Calu3 (cell line): ENCODE data around the gene PXK. TPM values are rescaled to one million over a fixed set of nuclear protein-coding genes. Genes with fewer than 3 reads are reported as not detected.

Experiments
- BruUV-seq: library from RNA; stranded (reverse); fragments of 400-500 nt; replicated peaks from 2 replicates; lab custom pipeline; 2021; lab: Mats Ljungman, UMichigan
- CTCF ChIA-PET: fragments of 300-600 bp; sonication (Branson Sonifier 250); formaldehyde crosslinking; loops from one replicate; lab custom pipeline; 2022; ENCODE audit warnings: antibody characterized with exemption; lab: Charles Lee
- DNase-seq: peaks from one replicate; pipeline ENCODE4 v3.0.0; 2022
- H3K27ac Mint-ChIP-seq: one replicate; pipeline ENCODE4 v1.8.0; 2022; ENCODE audit warnings: mixed read lengths; ENCODE audit not compliant: unreplicated experiment
- H3K27me3 Mint-ChIP-seq: one replicate; pipeline ENCODE4 v1.8.0; 2022; ENCODE audit warnings: mixed read lengths; ENCODE audit not compliant: unreplicated experiment
- H3K36me3 Mint-ChIP-seq: one replicate; pipeline ENCODE4 v1.8.0; 2022; ENCODE audit warnings: mild to moderate bottlenecking, moderate library complexity, mixed read lengths; ENCODE audit not compliant: insufficient read depth, unreplicated experiment
- H3K4me1 Mint-ChIP-seq: one replicate; pipeline ENCODE4 v1.8.0; 2022; ENCODE audit warnings: mild to moderate bottlenecking, low read depth, mixed read lengths; ENCODE audit not compliant: unreplicated experiment
- H3K4me3 Mint-ChIP-seq: one replicate; pipeline ENCODE4 v1.8.0; 2022; ENCODE audit warnings: mild to moderate bottlenecking, low read depth, moderate library complexity, mixed read lengths; ENCODE audit not compliant: unreplicated experiment
- H3K9me3 Mint-ChIP-seq: one replicate; pipeline ENCODE4 v1.8.0; 2022; ENCODE audit warnings: low read depth, mixed read lengths; ENCODE audit not compliant: unreplicated experiment
- intact Hi-C: fragments of 100-400 bp; cut with micrococcal nuclease; formaldehyde crosslinking; loops from one replicate; pipeline ENCODE4 v1.10.0; 2022; ENCODE audit not compliant: unreplicated experiment
- total RNA-seq: library from RNA; stranded (reverse); gene quantifications from 2 replicates; pipeline ENCODE4 v1.2.3, GENCODE V29; 2022
- TF ChIP-seq, protein P1 (sequence below): fragments of 200-600 bp; IDR thresholded peaks from one replicate; pipeline ENCODE4 v1.8.0; 2022; ENCODE audit warnings: antibody characterized with exemption; ENCODE audit not compliant: unreplicated experiment

The PXK gene
- total RNA-seq, 1 experiment from 2014 or later: 8.6 TPM

DNA sequence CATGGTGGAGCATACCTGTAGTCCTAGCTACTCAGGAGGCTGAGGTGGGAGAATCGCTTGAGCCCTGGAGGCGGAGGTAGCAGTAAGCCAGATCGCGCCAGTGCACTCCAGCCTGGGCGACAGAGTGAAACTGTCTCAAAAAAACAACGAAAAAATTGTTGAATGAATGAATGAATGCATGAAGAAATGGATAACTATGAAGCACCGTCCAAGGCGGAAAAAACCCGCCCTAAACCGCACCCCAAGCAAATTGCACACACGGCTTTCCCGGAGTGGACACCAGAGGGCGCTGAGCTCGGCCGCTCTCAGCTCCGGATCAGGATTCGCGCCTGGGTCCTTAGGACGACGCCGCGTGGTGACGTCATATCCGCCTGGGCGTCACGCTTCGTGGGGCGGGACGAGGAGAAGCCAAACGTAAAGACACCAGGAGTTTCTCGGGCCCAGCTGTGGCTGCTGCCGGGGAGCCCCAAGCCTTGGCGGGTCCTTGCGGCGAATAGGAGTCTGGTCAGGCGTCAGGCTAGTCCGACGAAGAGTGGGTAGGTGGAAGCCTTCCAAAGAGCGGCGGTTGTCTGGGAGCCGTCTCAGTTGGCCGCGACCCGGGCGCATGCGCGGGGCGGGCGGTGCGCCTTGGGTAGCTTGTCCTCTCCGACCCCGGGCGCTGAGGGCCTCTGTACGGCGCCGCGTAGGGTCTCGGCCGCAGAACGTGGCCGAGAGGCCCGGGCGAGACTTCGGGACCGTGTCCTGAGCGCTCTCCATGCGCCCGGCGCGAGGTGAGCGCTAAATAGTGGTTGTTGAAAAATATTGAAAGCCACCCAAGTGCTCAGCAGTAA is 26.6 kb upstream of the PXK start, which contains the start of the genes HTD2 and RPP14:
TSS of gene HTD2 (plus strand) at position 639 of the 830 bp plus-strand sequence. CDS start 11,094 bp downstream, outside the sequence.
TSS of gene RPP14 (plus strand) at position 364 of the 830 bp plus-strand sequence. CDS start 4,085 bp downstream, outside the sequence.
- TF ChIP-seq, protein P1, sequence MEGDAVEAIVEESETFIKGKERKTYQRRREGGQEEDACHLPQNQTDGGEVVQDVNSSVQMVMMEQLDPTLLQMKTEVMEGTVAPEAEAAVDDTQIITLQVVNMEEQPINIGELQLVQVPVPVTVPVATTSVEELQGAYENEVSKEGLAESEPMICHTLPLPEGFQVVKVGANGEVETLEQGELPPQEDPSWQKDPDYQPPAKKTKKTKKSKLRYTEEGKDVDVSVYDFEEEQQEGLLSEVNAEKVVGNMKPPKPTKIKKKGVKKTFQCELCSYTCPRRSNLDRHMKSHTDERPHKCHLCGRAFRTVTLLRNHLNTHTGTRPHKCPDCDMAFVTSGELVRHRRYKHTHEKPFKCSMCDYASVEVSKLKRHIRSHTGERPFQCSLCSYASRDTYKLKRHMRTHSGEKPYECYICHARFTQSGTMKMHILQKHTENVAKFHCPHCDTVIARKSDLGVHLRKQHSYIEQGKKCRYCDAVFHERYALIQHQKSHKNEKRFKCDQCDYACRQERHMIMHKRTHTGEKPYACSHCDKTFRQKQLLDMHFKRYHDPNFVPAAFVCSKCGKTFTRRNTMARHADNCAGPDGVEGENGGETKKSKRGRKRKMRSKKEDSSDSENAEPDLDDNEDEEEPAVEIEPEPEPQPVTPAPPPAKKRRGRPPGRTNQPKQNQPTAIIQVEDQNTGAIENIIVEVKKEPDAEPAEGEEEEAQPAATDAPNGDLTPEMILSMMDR: peak; percentile 77
- DNase-seq: peak; percentile 97
- H3K9me3 Mint-ChIP-seq: no peaks in the 10 kb centered on the region
- CTCF ChIA-PET: interaction anchor here (0.7 to 1.8 kb wide), 14 partner anchors 11 to 335 kb away, joined by 3 to 21 read pairs (median 4); no protein-coding TSS in a partner anchor
- peaks cover 18% of the 10 kb centered on the region for H3K27me3 Mint-ChIP-seq
- no peaks in the 10 kb centered on the region for H3K4me1 Mint-ChIP-seq
- H3K27ac Mint-ChIP-seq: peak within 1 kb of the TSS; percentile 94
- peak within 1 kb of the TSS; percentile 99 for H3K4me3 Mint-ChIP-seq
- peaks cover 34% of the 10 kb centered on the region for H3K36me3 Mint-ChIP-seq
- BruUV-seq: TSS peak; percentile 36
- intact Hi-C loops: no loop called here

DNA sequence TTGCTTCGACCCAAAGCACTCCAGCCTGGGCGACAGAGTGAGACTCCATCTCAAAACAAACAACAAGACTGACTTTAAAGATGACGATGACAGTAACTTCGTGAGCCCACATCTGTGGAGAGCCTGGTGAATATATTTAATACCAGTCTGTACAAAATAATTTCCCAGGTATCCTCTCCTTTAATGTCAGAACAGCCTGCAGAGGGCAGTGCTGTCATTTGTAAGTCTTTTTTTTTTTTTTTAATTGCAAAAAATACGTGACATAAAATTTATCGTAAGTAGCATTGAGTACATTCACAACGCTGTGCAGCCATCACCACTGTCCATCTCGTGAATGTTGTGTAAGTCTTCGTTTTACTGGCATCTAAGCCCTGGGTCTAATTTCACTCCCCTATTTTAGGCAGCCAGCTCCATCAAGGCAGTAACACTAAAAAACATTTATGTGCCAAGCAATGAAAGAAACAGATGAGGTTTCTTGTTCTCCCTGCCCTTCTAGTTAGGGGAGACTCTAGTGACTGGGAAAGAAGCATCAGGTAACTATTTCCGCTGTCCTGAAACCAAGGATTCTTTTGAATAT is 25.0 kb upstream of the PXK start:
- Mint-ChIP-seq H3K4me1 (no peaks in the 10 kb centered on the region), H3K4me3 (peak overlapping the region; percentile 99), H3K36me3 (peaks cover 43% of the 10 kb centered on the region), H3K9me3 (no peaks in the 10 kb centered on the region), H3K27me3 (peaks cover 2% of the 10 kb centered on the region), H3K27ac (no peak overlapping the region)
- intact Hi-C loops: no loop called here
- no TSS peak for BruUV-seq
- DNase-seq: peak; percentile 38
- TF ChIP-seq, protein P1: no peak
- CTCF ChIA-PET: interaction anchor here (1.8 kb wide), 1 partner anchor 120 kb away, joined by 21 read pairs; no protein-coding TSS in a partner anchor

DNA sequence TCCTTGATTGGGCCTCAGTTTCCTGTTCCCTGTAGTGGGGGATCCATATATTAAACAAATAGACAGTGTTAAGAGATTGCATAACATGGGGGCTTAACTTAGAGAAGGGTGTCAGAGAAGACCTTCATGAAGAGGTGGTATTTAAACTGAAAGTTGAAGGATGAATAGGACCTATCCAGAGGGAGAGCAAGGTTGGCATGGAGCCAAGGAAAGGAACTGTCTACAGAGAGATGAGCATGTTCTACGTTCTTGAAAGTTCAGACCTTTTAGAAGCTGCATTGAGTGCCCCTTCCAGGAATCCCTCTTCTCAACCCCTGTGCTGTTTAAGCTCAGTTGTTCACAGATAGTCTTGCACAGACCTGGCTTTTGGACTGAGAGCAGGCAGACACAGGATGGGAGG is 24.0 kb upstream of the PXK start:
- CTCF ChIA-PET: interaction anchor here (0.7 kb wide), 1 partner anchor 77 kb away, joined by 3 read pairs; no protein-coding TSS in a partner anchor
- H3K9me3 Mint-ChIP-seq: no peaks in the 10 kb centered on the region

DNA sequence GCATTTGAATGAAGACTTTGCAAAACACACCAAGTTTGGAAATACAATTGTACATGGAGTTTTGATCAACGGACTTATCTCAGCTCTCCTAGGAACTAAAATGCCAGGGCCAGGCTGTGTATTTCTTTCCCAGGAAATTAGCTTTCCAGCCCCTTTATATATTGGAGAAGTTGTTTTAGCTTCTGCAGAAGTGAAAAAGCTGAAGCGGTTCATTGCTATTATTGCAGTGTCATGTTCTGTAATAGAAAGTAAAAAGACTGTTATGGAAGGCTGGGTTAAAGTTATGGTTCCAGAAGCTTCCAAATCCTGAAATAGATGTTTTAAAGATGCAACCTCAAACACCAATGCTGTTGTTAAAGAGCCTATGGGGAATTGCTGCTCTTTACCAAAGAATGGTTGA is 14.9 kb upstream of the PXK start:
- no peak for DNase-seq
- no peak overlapping the region for H3K27ac Mint-ChIP-seq
- H3K36me3 Mint-ChIP-seq: peaks cover 27% of the 10 kb centered on the region
- TF ChIP-seq, protein P1: no peak
- no peaks in the 10 kb centered on the region for H3K4me1 Mint-ChIP-seq
- no peaks in the 10 kb centered on the region for H3K9me3 Mint-ChIP-seq
- H3K27me3 Mint-ChIP-seq: no peaks in the 10 kb centered on the region
- intact Hi-C loops: no loop called here
- CTCF ChIA-PET: interaction anchor here (1.1 kb wide), 1 partner anchor 211 kb away, joined by 4 read pairs; no protein-coding TSS in a partner anchor
- TSS peak; percentile 5 for BruUV-seq
- no peak overlapping the region for H3K4me3 Mint-ChIP-seq

More for the DNA sequence above, 24.0 kb upstream of the PXK start:
- no peaks in the 10 kb centered on the region for H3K27me3 Mint-ChIP-seq
- TF ChIP-seq, protein P1: no peak
- intact Hi-C loops: no loop called here
- no peak overlapping the region for H3K4me3 Mint-ChIP-seq
- peaks cover 51% of the 10 kb centered on the region for H3K36me3 Mint-ChIP-seq
- no TSS peak for BruUV-seq
- H3K27ac Mint-ChIP-seq: no peak overlapping the region
- H3K4me1 Mint-ChIP-seq: no peaks in the 10 kb centered on the region
- no peak for DNase-seq
